ENCODE measurements around the gene IMPA2.

GRCh38 chr18:11980494-11981191 is 664 bp upstream of the IMPA2 start:
- TF ChIP-seq POLR2A (IDR thresholded peaks at IDR 0.05; ENCODE audit: low read depth, low read length) (peak; percentile 43; the same call in 1 of the 2 replicates), POLR2AphosphoS5 (IDR thresholded peaks at IDR 0.05; ENCODE audit: low read depth, low read length) (no peak), TAF1 (IDR thresholded peaks at IDR 0.05; ENCODE audit: borderline replicate concordance, low read depth, low read length) (no peak)

All from GM12892 (cell line).